Measurements from ENCODE around the gene ZNF367.
"Not testable (repeated sequence)": the region's sequence is repeated elsewhere in the genome, so short reads cannot be mapped to it uniquely, and the experiment has no call there.

Gene ZNF367

DNA sequence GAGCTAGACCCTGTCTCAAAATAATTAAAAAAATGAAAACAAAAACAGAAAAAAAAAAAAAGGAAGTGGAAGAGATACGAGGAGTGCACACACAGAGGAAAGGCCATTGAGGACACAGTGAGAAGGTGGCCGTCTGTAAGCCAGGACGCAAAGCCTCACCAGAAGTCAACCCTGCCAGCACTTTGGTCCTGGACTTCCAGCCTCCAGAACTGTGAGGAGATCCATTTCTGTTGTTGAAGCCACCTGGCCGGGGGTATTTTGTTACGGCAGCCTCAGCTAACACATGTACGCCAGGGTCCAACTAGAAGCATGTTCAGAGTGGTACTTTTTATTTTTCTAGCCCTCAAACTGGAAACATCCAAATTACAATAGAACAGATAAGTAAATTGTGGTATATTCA lies 56.5 kb downstream of the ZNF367 start:
- DNase-seq (ENCODE audit: insufficient read length, low spot score) (no peak), FAIRE-seq (no peak)
- TF ChIP-seq, protein P1, sequence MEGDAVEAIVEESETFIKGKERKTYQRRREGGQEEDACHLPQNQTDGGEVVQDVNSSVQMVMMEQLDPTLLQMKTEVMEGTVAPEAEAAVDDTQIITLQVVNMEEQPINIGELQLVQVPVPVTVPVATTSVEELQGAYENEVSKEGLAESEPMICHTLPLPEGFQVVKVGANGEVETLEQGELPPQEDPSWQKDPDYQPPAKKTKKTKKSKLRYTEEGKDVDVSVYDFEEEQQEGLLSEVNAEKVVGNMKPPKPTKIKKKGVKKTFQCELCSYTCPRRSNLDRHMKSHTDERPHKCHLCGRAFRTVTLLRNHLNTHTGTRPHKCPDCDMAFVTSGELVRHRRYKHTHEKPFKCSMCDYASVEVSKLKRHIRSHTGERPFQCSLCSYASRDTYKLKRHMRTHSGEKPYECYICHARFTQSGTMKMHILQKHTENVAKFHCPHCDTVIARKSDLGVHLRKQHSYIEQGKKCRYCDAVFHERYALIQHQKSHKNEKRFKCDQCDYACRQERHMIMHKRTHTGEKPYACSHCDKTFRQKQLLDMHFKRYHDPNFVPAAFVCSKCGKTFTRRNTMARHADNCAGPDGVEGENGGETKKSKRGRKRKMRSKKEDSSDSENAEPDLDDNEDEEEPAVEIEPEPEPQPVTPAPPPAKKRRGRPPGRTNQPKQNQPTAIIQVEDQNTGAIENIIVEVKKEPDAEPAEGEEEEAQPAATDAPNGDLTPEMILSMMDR (IDR thresholded peaks at IDR 0.05; ENCODE audit: insufficient read depth, missing control alignments): no peak

DNA sequence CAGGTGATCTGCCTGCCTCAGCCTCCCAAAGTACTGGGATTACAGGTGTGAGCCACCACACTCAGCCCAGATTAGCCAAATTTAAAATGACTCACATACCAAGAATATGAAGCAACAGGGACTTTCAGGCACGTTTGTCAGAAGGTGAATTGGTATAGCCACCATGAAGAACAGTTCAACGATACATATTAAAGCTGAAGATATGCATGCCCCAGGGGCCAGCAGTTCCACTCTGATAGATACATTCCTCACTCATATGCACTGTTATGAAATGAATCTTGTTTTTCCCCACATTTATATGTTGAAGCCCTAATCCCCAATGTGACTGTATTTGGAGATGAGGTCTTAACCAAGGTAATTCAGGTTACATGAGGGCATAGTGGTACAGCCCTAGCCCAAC lies 57.2 kb downstream of the ZNF367 start:
- FAIRE-seq: no peak
- no peak for DNase-seq (ENCODE audit: insufficient read length, low spot score)
- TF ChIP-seq, protein P1 (IDR thresholded peaks at IDR 0.05; ENCODE audit: insufficient read depth, missing control alignments): no peak

DNA sequence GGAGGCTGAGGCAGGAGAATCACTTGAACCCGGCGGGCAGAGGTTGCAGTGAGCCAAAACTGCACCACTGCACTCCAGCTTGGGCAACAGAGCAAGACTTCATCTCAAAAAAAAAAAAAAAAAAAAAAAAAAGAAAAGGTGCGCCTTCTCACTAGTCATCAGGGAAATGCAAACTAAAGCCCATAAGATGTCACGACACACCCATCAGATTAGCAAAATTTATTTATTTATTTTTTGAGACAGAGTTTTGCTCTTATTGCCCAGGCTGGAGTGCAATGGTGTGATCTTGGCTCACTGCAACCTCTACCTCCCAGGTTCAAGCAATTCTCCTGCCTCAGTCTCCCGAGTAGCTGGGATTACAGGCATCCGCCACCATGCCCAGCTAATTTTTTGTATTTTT lies 57.6 kb downstream of the ZNF367 start:
- FAIRE-seq: not testable (repeated sequence)

DNA sequence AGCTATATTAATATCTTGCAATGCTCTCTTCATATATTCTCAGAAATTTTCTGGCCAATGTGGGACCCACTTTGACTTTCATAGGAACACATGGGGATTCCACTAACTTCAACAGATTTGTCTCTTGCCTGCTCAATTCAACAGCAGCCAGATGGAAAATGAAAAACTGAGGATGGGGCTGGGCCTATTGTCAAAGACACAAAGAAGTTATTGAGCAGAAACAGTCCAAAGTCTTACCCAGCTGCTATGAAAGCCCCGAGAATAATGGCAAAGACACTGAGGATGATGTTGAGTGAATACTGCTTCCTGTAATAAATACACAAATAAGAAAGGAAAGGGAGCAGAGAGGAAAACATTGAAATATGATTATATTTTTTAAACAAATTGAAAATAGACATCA lies 67.3 kb downstream of the ZNF367 start:
- TF ChIP-seq, protein P1 (IDR thresholded peaks at IDR 0.05; ENCODE audit: insufficient read depth, missing control alignments): no peak
- DNase-seq (ENCODE audit: insufficient read length, low spot score): no peak
- FAIRE-seq: no peak

More for the DNA sequence above, 57.6 kb downstream of the ZNF367 start:
- DNase-seq (ENCODE audit: insufficient read length, low spot score): not testable (repeated sequence)

DNA sequence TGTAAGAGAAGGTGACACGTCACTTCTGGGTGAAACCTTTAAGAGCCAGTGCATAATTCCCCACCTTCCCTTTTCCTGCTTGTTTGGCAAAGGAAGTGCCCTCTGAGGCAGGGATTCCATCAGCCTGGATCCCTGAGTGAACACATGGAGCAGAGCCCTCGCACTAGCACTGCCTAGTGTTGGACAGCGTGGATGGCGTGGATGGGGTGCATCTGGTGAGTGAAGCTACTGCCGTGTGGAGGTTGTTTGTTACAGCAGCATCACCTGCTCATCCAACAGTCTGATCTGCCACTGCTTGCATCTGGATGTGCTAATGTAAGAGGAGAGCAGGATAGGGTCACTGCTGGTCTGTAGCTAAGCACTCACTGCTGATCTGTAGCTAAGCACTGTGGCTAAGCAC lies 69.9 kb downstream of the ZNF367 start:
- FAIRE-seq (no peak), DNase-seq (ENCODE audit: insufficient read length, low spot score) (no peak)
- TF ChIP-seq, protein P1 (IDR thresholded peaks at IDR 0.05; ENCODE audit: insufficient read depth, missing control alignments): no peak

DNA sequence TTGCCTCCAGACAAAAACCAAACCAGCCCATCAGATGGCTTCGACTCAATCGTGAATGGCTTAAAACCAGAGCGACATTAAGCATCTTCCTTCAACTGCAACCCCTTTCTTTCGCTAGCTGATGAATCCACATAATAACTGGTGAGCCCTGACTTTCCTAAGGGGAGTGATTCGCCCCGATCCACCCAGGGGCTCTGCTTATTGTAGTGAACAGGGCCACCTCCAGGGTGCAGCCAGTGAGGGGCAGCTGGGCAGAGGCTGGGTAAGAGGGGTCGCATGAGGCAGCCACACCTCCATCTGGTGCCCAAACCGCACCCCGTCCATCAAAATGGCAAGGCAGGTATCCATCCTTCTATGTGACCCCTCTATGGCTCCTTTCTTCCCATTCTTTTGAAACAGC lies 72.6 kb downstream of the ZNF367 start:
- DNase-seq (ENCODE audit: insufficient read length, low spot score) (no peak), FAIRE-seq (no peak)
- TF ChIP-seq, protein P1 (IDR thresholded peaks at IDR 0.05; ENCODE audit: insufficient read depth, missing control alignments): no peak

DNA sequence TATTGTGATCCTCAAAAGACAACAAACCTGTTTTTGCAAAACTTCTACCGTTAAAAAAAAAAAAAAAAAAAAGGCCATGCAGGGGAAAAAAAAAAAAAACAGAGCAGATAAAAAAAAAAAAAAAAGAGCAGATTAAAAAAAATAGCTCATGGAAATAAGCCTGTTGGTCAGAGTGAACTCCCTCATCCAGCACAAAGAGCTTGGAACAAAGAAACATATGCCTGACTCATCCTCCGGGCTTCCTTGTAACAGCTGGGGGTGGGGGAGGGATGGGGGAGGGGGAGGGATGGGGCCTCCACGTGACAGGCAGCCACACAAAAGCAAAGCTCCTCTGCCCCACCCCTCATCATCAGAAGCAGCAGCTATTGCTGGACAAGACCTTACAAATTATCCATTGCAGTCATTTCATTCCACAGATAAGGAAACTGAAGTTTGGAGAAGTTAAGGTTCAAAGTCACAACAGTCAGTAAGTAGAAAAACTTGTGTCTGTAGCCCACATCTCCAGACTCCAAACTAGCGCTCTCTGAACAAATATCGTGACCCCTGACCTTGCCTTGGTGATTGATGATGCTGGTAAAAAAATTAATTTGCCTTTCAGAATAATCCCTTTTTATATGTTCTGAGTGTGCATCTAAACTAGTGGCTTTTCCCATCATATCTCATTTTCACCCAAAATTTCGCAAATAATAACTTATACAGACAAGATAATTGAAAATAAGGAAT lies 73.6 kb downstream of the ZNF367 start:
- FAIRE-seq (no peak), DNase-seq (ENCODE audit: insufficient read length, low spot score) (peak; percentile 42)
- TF ChIP-seq, protein P1 (IDR thresholded peaks at IDR 0.05; ENCODE audit: insufficient read depth, missing control alignments): no peak

Data from D721Med (cell line).